ENCODE data around the gene STMP1. TPM values are rescaled to one million over a fixed set of nuclear protein-coding genes. Genes with fewer than 3 reads are reported as not detected.
A peak's percentile ranks its signal among the peaks of the same experiment; 100 is the strongest.
"Not testable (repeated sequence)": the region's sequence is repeated elsewhere in the genome, so short reads cannot be mapped to it uniquely, and the experiment has no call there.

The STMP1 gene
- total and polyA plus RNA-seq, 7 donors, result 17.1 to 42.0 (median 25.1) TPM

- peaks cover 0 to 32% of the 10 kb centered on the region in 2 donors for H3K36me3 ChIP-seq (ENCODE audit: insufficient read depth in 1 of 2, low read depth in 1 of 2)
- TF ChIP-seq, protein P1, sequence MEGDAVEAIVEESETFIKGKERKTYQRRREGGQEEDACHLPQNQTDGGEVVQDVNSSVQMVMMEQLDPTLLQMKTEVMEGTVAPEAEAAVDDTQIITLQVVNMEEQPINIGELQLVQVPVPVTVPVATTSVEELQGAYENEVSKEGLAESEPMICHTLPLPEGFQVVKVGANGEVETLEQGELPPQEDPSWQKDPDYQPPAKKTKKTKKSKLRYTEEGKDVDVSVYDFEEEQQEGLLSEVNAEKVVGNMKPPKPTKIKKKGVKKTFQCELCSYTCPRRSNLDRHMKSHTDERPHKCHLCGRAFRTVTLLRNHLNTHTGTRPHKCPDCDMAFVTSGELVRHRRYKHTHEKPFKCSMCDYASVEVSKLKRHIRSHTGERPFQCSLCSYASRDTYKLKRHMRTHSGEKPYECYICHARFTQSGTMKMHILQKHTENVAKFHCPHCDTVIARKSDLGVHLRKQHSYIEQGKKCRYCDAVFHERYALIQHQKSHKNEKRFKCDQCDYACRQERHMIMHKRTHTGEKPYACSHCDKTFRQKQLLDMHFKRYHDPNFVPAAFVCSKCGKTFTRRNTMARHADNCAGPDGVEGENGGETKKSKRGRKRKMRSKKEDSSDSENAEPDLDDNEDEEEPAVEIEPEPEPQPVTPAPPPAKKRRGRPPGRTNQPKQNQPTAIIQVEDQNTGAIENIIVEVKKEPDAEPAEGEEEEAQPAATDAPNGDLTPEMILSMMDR (IDR thresholded peaks at IDR 0.05), result no peak
- H3K27me3 ChIP-seq (ENCODE audit: insufficient read depth in 3 of 3, low read length in 2 of 3), result no peaks in the 10 kb centered on the region
- 76 to 87% (median 77%) methylated on average over 9 of the region's 9 CpGs for WGBS, 3 donors
- no peak for DNase-seq
- peak in 1 of 4 donors; percentile 35 for ATAC-seq
- intact Hi-C loops (cut with DNase I), result no loop called here
- H3K9me3 ChIP-seq, result no peaks in the 10 kb centered on the region
- no peak overlapping the region for H3K4me3 ChIP-seq
- H3K4me1 ChIP-seq, result no peaks in the 10 kb centered on the region
- H3K27ac ChIP-seq, result no peak overlapping the region
Measured at GRCh38 chr7:135685306-135686084, 23.2 kb downstream of the STMP1 start.

DNA sequence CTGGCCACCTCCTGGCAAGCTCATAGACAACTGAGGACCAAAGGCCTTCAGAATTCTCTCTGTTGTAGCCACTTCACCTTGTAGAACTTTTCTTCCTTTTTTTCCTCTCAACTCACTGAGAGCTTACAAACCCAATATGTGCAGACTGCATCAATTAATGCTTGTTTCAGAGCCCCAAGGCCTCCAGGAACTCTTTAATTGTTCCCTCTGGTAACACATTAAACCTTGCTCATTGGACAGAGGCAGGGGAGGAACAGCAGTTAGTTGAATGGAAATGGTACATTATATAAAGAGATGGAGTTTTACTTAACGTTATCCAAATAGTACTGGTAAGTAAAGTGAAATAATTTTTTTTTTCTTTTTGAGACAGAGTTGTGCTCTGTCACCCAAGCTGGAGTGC, 25.2 kb downstream of the STMP1 start:
- H3K27ac ChIP-seq, result no peak overlapping the region
- H3K4me3 ChIP-seq, result no peak overlapping the region
- H3K27me3 ChIP-seq (ENCODE audit: insufficient read depth in 3 of 3, low read length in 2 of 3), result no peaks in the 10 kb centered on the region
- no peaks in the 10 kb centered on the region for H3K9me3 ChIP-seq
- ATAC-seq (no peak), DNase-seq (no peak)
- WGBS, 3 donors, result 0 to 48% (median 1%) methylated on average over 1 of the region's 1 CpG
- peaks cover 0 to 50% of the 10 kb centered on the region in 2 donors for H3K36me3 ChIP-seq (ENCODE audit: insufficient read depth in 1 of 2, low read depth in 1 of 2)
- intact Hi-C loops (cut with DNase I), result no loop called here
- no peaks in the 10 kb centered on the region for H3K4me1 ChIP-seq
- TF ChIP-seq, protein P1 (IDR thresholded peaks at IDR 0.05), result no peak

DNA sequence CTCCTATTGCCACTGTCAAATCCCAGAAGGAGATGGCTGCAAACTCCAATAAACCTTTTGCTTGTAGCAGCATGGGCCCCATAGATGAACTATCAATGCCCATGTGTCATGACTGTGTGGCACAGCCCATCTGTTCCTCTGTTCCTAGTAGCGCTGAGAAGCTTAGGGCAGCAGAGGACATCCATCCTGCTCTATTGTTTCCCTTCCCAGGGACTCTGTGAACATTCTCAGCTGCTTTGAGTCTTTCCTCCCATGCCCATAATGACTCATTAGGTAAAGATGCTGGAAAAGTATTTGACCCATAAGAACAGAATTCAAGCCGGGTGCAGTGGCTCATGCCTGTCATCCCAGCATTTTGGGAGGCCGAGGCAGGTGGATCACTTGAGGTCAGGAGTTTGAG, 28.3 kb downstream of the STMP1 start:
- no peaks in the 10 kb centered on the region for H3K9me3 ChIP-seq
- WGBS, 3 donors, result 88 to 89% (median 89%) methylated on average over 3 of the region's 3 CpGs
- intact Hi-C loops (cut with DNase I), result no loop called here

DNA sequence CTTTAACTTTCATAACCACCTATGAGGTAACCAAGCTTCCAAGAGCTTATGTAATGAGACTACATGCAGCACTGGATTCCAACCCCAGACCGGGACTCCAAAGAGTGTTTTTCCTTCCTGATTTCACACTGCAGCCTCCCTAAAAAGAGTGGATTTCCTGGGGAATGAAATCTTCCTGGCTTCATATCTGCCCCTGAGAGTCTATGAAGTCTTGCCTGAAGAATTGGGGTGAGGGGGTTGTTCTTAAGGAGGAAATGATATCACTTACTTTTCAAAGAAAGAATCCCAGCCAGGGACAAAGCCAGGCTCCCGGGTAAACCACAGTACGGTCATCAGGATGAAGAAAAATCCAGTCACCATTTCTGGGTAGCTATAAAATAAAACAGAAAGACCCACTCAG, 29.7 kb downstream of the STMP1 start:
- intact Hi-C loops (cut with DNase I), result no loop called here
- peaks cover 0 to 61% of the 10 kb centered on the region in 2 donors for H3K36me3 ChIP-seq (ENCODE audit: insufficient read depth in 1 of 2, low read depth in 1 of 2)
- DNase-seq, result no peak

More for the DNA sequence above, 28.3 kb downstream of the STMP1 start:
- ATAC-seq (no peak), DNase-seq (no peak)
- Histone ChIP-seq H3K27ac (no peak overlapping the region), H3K27me3 (ENCODE audit: insufficient read depth in 3 of 3, low read length in 2 of 3) (no peaks in the 10 kb centered on the region), H3K4me3 (no peak overlapping the region), H3K4me1 (peaks cover 5% of the 10 kb centered on the region), H3K36me3 (ENCODE audit: insufficient read depth in 1 of 2, low read depth in 1 of 2) (peaks cover 0 to 65% of the 10 kb centered on the region in 2 donors)
- TF ChIP-seq, protein P1 (IDR thresholded peaks at IDR 0.05), result no peak

DNA sequence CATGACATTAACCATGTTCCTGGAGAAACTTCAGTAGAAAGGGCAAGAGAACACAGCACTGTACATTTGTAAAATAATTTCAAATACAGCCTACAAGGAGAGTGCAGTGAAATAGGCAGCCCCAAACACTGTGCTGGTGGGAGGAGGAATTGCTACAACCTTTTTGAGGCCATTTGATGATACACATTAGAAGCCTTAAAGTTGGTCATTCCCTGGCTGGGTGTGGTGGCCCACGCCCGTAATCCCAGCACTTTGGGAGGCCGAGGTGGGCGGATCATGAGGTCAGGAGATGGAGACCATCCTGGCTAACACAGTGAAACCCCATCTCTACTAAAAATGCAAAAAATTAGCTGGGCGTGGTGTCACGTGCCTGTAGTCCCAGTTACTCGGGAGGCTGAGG, 30.3 kb downstream of the STMP1 start:
- H3K27ac ChIP-seq; H3K27me3 ChIP-seq (ENCODE audit: insufficient read depth in 3 of 3, low read length in 2 of 3); intact Hi-C loops (cut with DNase I); DNase-seq; H3K4me1 ChIP-seq; H3K9me3 ChIP-seq; H3K4me3 ChIP-seq; ATAC-seq: not testable (repeated sequence)
- WGBS, 3 donors, result 95 to 97% (median 95%) methylated on average over 7 of the region's 7 CpGs
- H3K36me3 ChIP-seq (ENCODE audit: insufficient read depth in 1 of 2, low read depth in 1 of 2), result peaks cover 0 to 55% of the 10 kb centered on the region in 2 donors

More for the DNA sequence above, 29.7 kb downstream of the STMP1 start:
- WGBS, 3 donors, result 76 to 83% (median 77%) methylated on average over 3 of the region's 3 CpGs
- TF ChIP-seq, protein P1 (IDR thresholded peaks at IDR 0.05), result no peak
- H3K4me3 ChIP-seq, result no peak overlapping the region
- no peak for ATAC-seq
- H3K27me3 ChIP-seq (ENCODE audit: insufficient read depth in 3 of 3, low read length in 2 of 3), result no peaks in the 10 kb centered on the region
- no peaks in the 10 kb centered on the region for H3K9me3 ChIP-seq
- H3K4me1 ChIP-seq, result peaks cover 5% of the 10 kb centered on the region
- H3K27ac ChIP-seq, result no peak overlapping the region

Measured in psoas muscle (tissue), 8 donors.